ENCODE results near the gene MAP2K5. TPM values are rescaled to one million over a fixed set of nuclear protein-coding genes. Genes with fewer than 3 reads are reported as not detected.

MAP2K5 gene
- total and polyA plus RNA-seq, 10 of the 15 experiments (the other 5 are each of a cell fraction or from before 2014, with no cell fraction given) = 1.3 to 19.4 (median 9.6) TPM

DNA sequence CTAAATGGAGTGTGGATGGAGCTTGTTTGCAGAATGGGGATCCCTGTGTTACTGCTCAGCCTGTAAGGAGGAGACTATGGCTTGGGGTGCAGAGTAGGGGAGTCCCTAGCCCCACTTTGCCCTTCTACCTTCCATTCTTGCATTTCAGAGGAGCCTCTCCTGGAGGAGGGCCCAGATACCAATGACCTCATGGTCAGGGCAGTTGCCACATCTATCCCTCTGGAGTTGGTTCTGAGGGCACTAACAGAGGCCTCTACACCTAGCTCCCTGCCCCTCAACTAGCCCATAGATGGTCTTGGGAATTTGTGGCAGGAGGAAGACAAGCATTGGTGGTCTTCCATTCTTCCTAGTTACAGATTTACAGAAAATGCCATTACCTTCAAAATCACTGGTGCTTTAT, 288.9 kb downstream of the MAP2K5 start:
- in situ Hi-C loops (cut with MboI) (no loop called here), intact Hi-C loops (cut with micrococcal nuclease; ENCODE audit: unreplicated experiment) (loop anchor here (10.0 kb wide), 1 partner anchor 227 kb away; no protein-coding TSS in a partner anchor)
- FAIRE-seq (no peak), ATAC-seq (no peak), DNase-seq (ENCODE audit: low read depth, low spot score) (no peak)
- no peak overlapping the region for H2AFZ ChIP-seq (ENCODE audit: control insufficient read depth, low read depth, low read length)
- peaks cover 1% of the 10 kb centered on the region; the same call in 2 of the 3 replicates for H3K9me3 ChIP-seq (replicated peaks; ENCODE audit: control insufficient read depth, insufficient read depth, low read length)
- SMC1A ChIA-PET (ENCODE audit: uncharacterized antibody, unreplicated experiment) = interaction anchor here (1.1 to 3.3 kb wide), 8 partner anchors 11 to 375 kb away, joined by 3 to 37 read pairs (median 8); no protein-coding TSS in a partner anchor
- CTCF ChIA-PET = interaction anchor here (1.0 to 2.8 kb wide), 14 partner anchors 44 to 883 kb away, joined by 3 to 40 read pairs (median 4); no protein-coding TSS in a partner anchor
- H3K9ac ChIP-seq (ENCODE audit: control insufficient read depth, insufficient read depth, low read length) = no peak overlapping the region
- RAD21 ChIA-PET (ENCODE audit: unreplicated experiment) = interaction anchor here (0.8 to 2.7 kb wide), 11 partner anchors 10 to 885 kb away, joined by 3 to 22 read pairs (median 3); partner anchors contain the start of gene C15orf61
- H3K4me2 ChIP-seq (ENCODE audit: control insufficient read depth, insufficient read depth) = no peak overlapping the region
- H3K36me3 ChIP-seq (ENCODE audit: control insufficient read depth in 2 of 2, insufficient read depth in 2 of 2, low read length in 1 of 2) = no peaks in the 10 kb centered on the region
- peaks cover 30 to 42% of the 10 kb centered on the region in 2 experiments for H3K27me3 ChIP-seq (replicated peaks in 1 of 2; ENCODE audit: control insufficient read depth in 2 of 2, insufficient read depth in 2 of 2, low read length in 1 of 2)
- H3K79me2 ChIP-seq (ENCODE audit: control insufficient read depth, insufficient read depth, low read length) = no peaks in the 10 kb centered on the region
- TF ChIP-seq EZH2 (IDR thresholded peaks at IDR 0.05; ENCODE audit: borderline replicate concordance, control insufficient read depth, low read depth, low read length) (no peak), ZZZ3 (IDR thresholded peaks at IDR 0.05; ENCODE audit: control insufficient read depth, insufficient read length, low read depth) (no peak), SMAD5 (IDR thresholded peaks at IDR 0.05; ENCODE audit: low read depth) (no peak), MTA3 (IDR thresholded peaks at IDR 0.05; ENCODE audit: borderline replicate concordance, low read length) (no peak), LARP7 (IDR thresholded peaks at IDR 0.05) (no peak), ZNF217 (IDR thresholded peaks at IDR 0.05) (no peak), SIN3A (IDR thresholded peaks at IDR 0.05; ENCODE audit: low read depth, low read length) (no peak), BCLAF1 (IDR thresholded peaks at IDR 0.05) (no peak), BCL11A (IDR thresholded peaks at IDR 0.05; ENCODE audit: low read depth, low read length) (no peak), ETV6 (conservative IDR thresholded peaks at IDR 0.05 in 1 of 2, IDR thresholded peaks at IDR 0.05 in 1 of 2; ENCODE audit: borderline replicate concordance in 1 of 2, low read depth in 1 of 2) (no peak), IKZF2 (IDR thresholded peaks at IDR 0.05) (no peak), ZBED1 (IDR thresholded peaks at IDR 0.05; ENCODE audit: borderline replicate concordance) (no peak), MEF2A (IDR thresholded peaks at IDR 0.05; ENCODE audit: insufficient read depth, low read depth, low read length) (no peak), ATF2 (IDR thresholded peaks at IDR 0.05; ENCODE audit: low read length) (no peak), IRF4 (IDR thresholded peaks at IDR 0.05; ENCODE audit: low read depth, low read length) (no peak), POU2F2 (IDR thresholded peaks at IDR 0.05; ENCODE audit: borderline replicate concordance, low read depth, low read length) (no peak), HDAC2 (IDR thresholded peaks at IDR 0.05) (no peak), ATF3 (IDR thresholded peaks at IDR 0.05; ENCODE audit: borderline replicate concordance, extremely low read depth, low read depth, low read length) (no peak)
- TF ChIP-seq, protein P1, sequence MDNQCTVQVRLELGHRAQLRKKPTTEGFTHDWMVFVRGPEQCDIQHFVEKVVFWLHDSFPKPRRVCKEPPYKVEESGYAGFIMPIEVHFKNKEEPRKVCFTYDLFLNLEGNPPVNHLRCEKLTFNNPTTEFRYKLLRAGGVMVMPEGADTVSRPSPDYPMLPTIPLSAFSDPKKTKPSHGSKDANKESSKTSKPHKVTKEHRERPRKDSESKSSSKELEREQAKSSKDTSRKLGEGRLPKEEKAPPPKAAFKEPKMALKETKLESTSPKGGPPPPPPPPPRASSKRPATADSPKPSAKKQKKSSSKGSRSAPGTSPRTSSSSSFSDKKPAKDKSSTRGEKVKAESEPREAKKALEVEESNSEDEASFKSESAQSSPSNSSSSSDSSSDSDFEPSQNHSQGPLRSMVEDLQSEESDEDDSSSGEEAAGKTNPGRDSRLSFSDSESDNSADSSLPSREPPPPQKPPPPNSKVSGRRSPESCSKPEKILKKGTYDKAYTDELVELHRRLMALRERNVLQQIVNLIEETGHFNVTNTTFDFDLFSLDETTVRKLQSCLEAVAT (IDR thresholded peaks at IDR 0.05) = no peak
- H3K4me1 ChIP-seq (ENCODE audit: control insufficient read depth, insufficient read depth, low read length) = peaks cover 17% of the 10 kb centered on the region
- no peaks in the 10 kb centered on the region; the same call in 1 of the 2 replicates for H4K20me1 ChIP-seq (ENCODE audit: control insufficient read depth, insufficient read depth)
- POLR2A ChIA-PET = no interaction called here
- H3K4me3 ChIP-seq = no peak overlapping the region
- no TSS peak for BruUV-seq (replicated peaks)
- H3K27ac ChIP-seq (ENCODE audit: control insufficient read depth, insufficient read depth) = no peak overlapping the region

All from GM12878 (cell line).